Measurements from ENCODE around the gene EHBP1. TPM values are rescaled to one million over a fixed set of nuclear protein-coding genes. Genes with fewer than 3 reads are reported as not detected.
A peak's percentile ranks its signal among the peaks of the same experiment; 100 is the strongest.

The EHBP1 gene
- total RNA-seq, 2 experiments from 2014 or later = 22.2 to 24.7 TPM

GRCh38 chr2:63049211-63049969 lies 343.9 kb downstream of the EHBP1 start:
- Mint-ChIP-seq H3K4me1 (peaks cover 44% of the 10 kb centered on the region), H3K36me3 (ENCODE audit: low read depth) (peaks cover 6% of the 10 kb centered on the region), H3K4me3 (peak overlapping the region; percentile 77), H3K9me3 (no peaks in the 10 kb centered on the region), H3K27me3 (peaks cover 81% of the 10 kb centered on the region), H3K27ac (no peak overlapping the region)
- CTCF ChIA-PET = no interaction called here
- no peak for DNase-seq
- POLR2A ChIA-PET = interaction anchor here (0.6 kb wide), 1 partner anchor 1934 kb away, joined by 6 read pairs; no protein-coding TSS in a partner anchor

- peaks cover 86% of the 10 kb centered on the region for H3K27me3 Mint-ChIP-seq
- H3K36me3 Mint-ChIP-seq (ENCODE audit: low read depth) = peaks cover 6% of the 10 kb centered on the region
- peaks cover 50% of the 10 kb centered on the region for H3K4me1 Mint-ChIP-seq
- H3K4me3 Mint-ChIP-seq = peak overlapping the region; percentile 77
- DNase-seq = no peak
- CTCF ChIA-PET = no interaction called here
- H3K27ac Mint-ChIP-seq = peak overlapping the region; percentile 65
- POLR2A ChIA-PET = no interaction called here
- no peaks in the 10 kb centered on the region for H3K9me3 Mint-ChIP-seq
These were observed 344.4 kb downstream of the EHBP1 start for GRCh38 chr2:63049970-63050333.

GRCh38 chr2:63050334-63051041 lies 345.0 kb downstream of the EHBP1 start, which contains the start of gene OTX1:
TSS of gene OTX1 (plus strand) at chr2:63050830. CDS start at chr2:63052991, 2,161 bp downstream.
- Mint-ChIP-seq H3K27me3 (peaks cover 87% of the 10 kb centered on the region), H3K9me3 (no peaks in the 10 kb centered on the region), H3K27ac (peak within 1 kb of the TSS; percentile 65), H3K36me3 (ENCODE audit: low read depth) (peaks cover under 1% of the 10 kb centered on the region), H3K4me1 (peaks cover 52% of the 10 kb centered on the region), H3K4me3 (peak within 1 kb of the TSS; percentile 77)
- peak; percentile 60 for DNase-seq
- POLR2A ChIA-PET = no interaction called here
- CTCF ChIA-PET = no interaction called here

- ChIA-PET POLR2A (no interaction called here), CTCF (interaction anchor here (0.8 to 0.9 kb wide), 2 partner anchors 12 to 594 kb away, joined by 3 read pairs; no protein-coding TSS in a partner anchor)
- peak overlapping the region; percentile 71 for H3K4me3 Mint-ChIP-seq
- peaks cover 59% of the 10 kb centered on the region for H3K4me1 Mint-ChIP-seq
- DNase-seq = no peak
- no peaks in the 10 kb centered on the region for H3K36me3 Mint-ChIP-seq (ENCODE audit: low read depth)
- no peak overlapping the region for H3K27ac Mint-ChIP-seq
- peaks cover 87% of the 10 kb centered on the region for H3K27me3 Mint-ChIP-seq
- no peaks in the 10 kb centered on the region for H3K9me3 Mint-ChIP-seq
These were observed 345.7 kb downstream of the EHBP1 start for GRCh38 chr2:63051042-63051794.

- Mint-ChIP-seq H3K27me3 (peaks cover 88% of the 10 kb centered on the region), H3K27ac (peak overlapping the region; percentile 46), H3K36me3 (ENCODE audit: low read depth) (peaks cover 3% of the 10 kb centered on the region), H3K9me3 (no peaks in the 10 kb centered on the region), H3K4me3 (no peak overlapping the region), H3K4me1 (peaks cover 65% of the 10 kb centered on the region)
- DNase-seq = no peak
- POLR2A ChIA-PET = no interaction called here
- CTCF ChIA-PET = interaction anchor here (0.8 to 0.9 kb wide), 2 partner anchors 12 to 595 kb away, joined by 3 read pairs; no protein-coding TSS in a partner anchor
These were observed 346.4 kb downstream of the EHBP1 start for GRCh38 chr2:63051795-63052333.

GRCh38 chr2:63052411-63053080 lies 347.0 kb downstream of the EHBP1 start:
- ChIA-PET CTCF (interaction anchor here (0.9 kb wide), 1 partner anchor 11 kb away, joined by 3 read pairs; no protein-coding TSS in a partner anchor), POLR2A (no interaction called here)
- no peak overlapping the region for H3K4me3 Mint-ChIP-seq
- peaks cover 3% of the 10 kb centered on the region for H3K36me3 Mint-ChIP-seq (ENCODE audit: low read depth)
- H3K27ac Mint-ChIP-seq = peak overlapping the region; percentile 46
- H3K27me3 Mint-ChIP-seq = peaks cover 89% of the 10 kb centered on the region
- H3K9me3 Mint-ChIP-seq = no peaks in the 10 kb centered on the region
- H3K4me1 Mint-ChIP-seq = peaks cover 66% of the 10 kb centered on the region
- no peak for DNase-seq

- H3K27ac Mint-ChIP-seq = peak overlapping the region; percentile 76
- no peaks in the 10 kb centered on the region for H3K9me3 Mint-ChIP-seq
- H3K4me3 Mint-ChIP-seq = no peak overlapping the region
- peaks cover 68% of the 10 kb centered on the region for H3K4me1 Mint-ChIP-seq
- ChIA-PET POLR2A (no interaction called here), CTCF (no interaction called here)
- no peak for DNase-seq
- H3K36me3 Mint-ChIP-seq (ENCODE audit: low read depth) = peaks cover 5% of the 10 kb centered on the region
- H3K27me3 Mint-ChIP-seq = peaks cover 91% of the 10 kb centered on the region
These were observed 347.8 kb downstream of the EHBP1 start for GRCh38 chr2:63053081-63053888.

GRCh38 chr2:63053889-63054602 lies 348.5 kb downstream of the EHBP1 start:
- peaks cover 5% of the 10 kb centered on the region for H3K36me3 Mint-ChIP-seq (ENCODE audit: low read depth)
- H3K4me1 Mint-ChIP-seq = peaks cover 67% of the 10 kb centered on the region
- DNase-seq = no peak
- H3K27me3 Mint-ChIP-seq = peaks cover 89% of the 10 kb centered on the region
- H3K9me3 Mint-ChIP-seq = no peaks in the 10 kb centered on the region
- ChIA-PET POLR2A (no interaction called here), CTCF (no interaction called here)
- H3K4me3 Mint-ChIP-seq = peak overlapping the region; percentile 53
- peak overlapping the region; percentile 74 for H3K27ac Mint-ChIP-seq

- H3K27ac Mint-ChIP-seq = no peak overlapping the region
- peaks cover 84% of the 10 kb centered on the region for H3K27me3 Mint-ChIP-seq
- no peak for DNase-seq
- H3K9me3 Mint-ChIP-seq = no peaks in the 10 kb centered on the region
- ChIA-PET CTCF (interaction anchor here (1.0 to 1.1 kb wide), 2 partner anchors 13 to 805 kb away, joined by 3 read pairs; no protein-coding TSS in a partner anchor), POLR2A (no interaction called here)
- peaks cover 59% of the 10 kb centered on the region for H3K4me1 Mint-ChIP-seq
- peaks cover 5% of the 10 kb centered on the region for H3K36me3 Mint-ChIP-seq (ENCODE audit: low read depth)
- H3K4me3 Mint-ChIP-seq = peak overlapping the region; percentile 36
These were observed 349.3 kb downstream of the EHBP1 start for GRCh38 chr2:63054841-63055225.

GRCh38 chr2:63055226-63056106 lies 350.0 kb downstream of the EHBP1 start:
- ChIA-PET CTCF (interaction anchor here (1.0 to 1.1 kb wide), 2 partner anchors 13 to 805 kb away, joined by 3 read pairs; no protein-coding TSS in a partner anchor), POLR2A (no interaction called here)
- no peak for DNase-seq
- H3K36me3 Mint-ChIP-seq (ENCODE audit: low read depth) = peaks cover 10% of the 10 kb centered on the region
- H3K27me3 Mint-ChIP-seq = peaks cover 88% of the 10 kb centered on the region
- peaks cover 61% of the 10 kb centered on the region for H3K4me1 Mint-ChIP-seq
- peak overlapping the region; percentile 43 for H3K4me3 Mint-ChIP-seq
- H3K9me3 Mint-ChIP-seq = no peaks in the 10 kb centered on the region
- H3K27ac Mint-ChIP-seq = no peak overlapping the region

All from activated CD4-positive, alpha-beta T cell treated with anti-CD3 and anti-CD28 coated beads, Interleukin-2, amount 10 ng/mL, durations not matched to agents 7 days and 5 days (primary cell).